ENCODE measurements around the gene ZNF423.

GRCh38 chr16:49757559-49758069, 98.3 kb downstream of the ZNF423 start:
- TF ChIP-seq CTCF (IDR thresholded peaks at IDR 0.05; ENCODE audit: low read depth, low read length, poor library complexity, severe bottlenecking): no peak
- no peak for TF ChIP-seq EZH2phosphoT487 (IDR thresholded peaks at IDR 0.05; ENCODE audit: borderline replicate concordance, low read length)

Measured in DOHH2 (cell line).